GM12873 (cell line): ENCODE data around the gene FETUB.

Source experiments
- CTCF ChIP-seq: IDR thresholded peaks from 2 replicates; pipeline ENCODE4 v1.5.1; 2012; ENCODE audit warnings: low read depth, mild to moderate bottlenecking, moderate library complexity, low read length, control low read depth; ENCODE audit not compliant: insufficient read depth; ENCODE audit errors: missing control alignments

FETUB gene

GRCh38 chr3:186665625-186666188, 25.5 kb downstream of the FETUB start, which contains the start of gene HRG:
Gene HRG (plus strand): TSS chr3:186666014. CDS start chr3:186666032, 18 bp downstream.
- no peak for TF ChIP-seq CTCF

DNA sequence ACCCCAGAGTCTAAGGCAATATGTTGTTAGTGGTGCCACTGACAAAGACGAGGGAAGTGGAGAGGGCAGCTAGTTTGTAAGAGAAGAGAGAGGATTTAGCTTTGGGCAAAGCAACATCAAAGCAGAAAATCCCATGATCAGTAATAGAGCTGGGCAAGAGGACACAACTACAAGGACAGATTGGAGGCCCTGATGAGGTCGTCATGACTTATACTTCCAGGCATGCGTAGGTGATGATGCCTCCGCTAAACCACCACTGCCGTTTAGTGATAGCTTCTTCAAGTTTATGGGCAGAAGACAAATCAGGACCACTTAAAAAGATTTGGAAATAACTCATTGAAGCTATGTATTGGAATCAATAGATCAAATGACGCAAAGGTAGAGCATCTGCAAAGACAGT, 28.2 kb downstream of the FETUB start:
- TF ChIP-seq CTCF, result no peak

DNA sequence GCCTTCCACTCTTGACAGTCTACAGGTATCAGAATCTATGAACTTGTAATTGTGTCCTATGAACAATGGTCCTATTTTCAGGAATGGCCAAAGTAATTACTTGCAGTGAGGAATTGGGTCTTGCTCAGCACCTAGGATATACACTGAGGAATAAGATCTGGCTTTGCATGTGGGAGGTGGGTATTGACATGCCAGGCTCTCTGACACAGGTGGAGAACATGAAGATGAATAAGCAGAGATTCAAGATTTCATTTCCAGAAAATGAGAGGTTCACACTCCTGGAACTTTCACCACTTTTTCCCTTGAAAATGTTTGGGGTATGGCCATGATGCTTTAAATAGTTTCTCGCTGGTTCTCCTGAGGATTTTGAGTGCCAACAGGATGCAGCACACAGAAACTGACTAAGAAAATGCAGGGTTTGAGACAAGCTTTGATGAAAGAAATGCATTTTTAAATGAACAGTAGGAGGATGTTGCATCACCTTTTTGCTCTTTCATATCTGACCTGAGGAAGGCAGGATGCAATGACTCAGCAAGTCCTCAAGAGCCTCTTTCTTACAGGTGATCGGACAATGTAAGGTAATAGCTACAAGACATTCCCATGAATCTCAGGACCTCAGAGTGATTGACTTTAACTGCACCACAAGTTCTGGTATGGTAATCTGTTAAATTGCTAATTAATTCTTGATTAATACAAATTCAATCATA, 29.3 kb downstream of the FETUB start:
- no peak for TF ChIP-seq CTCF

- no peak for TF ChIP-seq CTCF
Observed at GRCh38 chr3:186670155-186670554, 30.0 kb downstream of the FETUB start.

- no peak for TF ChIP-seq CTCF
Observed at GRCh38 chr3:186671051-186671450, 30.9 kb downstream of the FETUB start.

GRCh38 chr3:186678604-186679003, 38.4 kb downstream of the FETUB start:
- TF ChIP-seq CTCF, result no peak

GRCh38 chr3:186679151-186679550, 39.0 kb downstream of the FETUB start:
- TF ChIP-seq CTCF, result no peak
